Epithelial cell of esophagus (primary cell): ENCODE data around the gene NLRP1.

ENCODE experiments used
- DNase-seq: peaks from one replicate; pipeline ENCODE4 v3.0.0; 2010; ENCODE audit warnings: low read depth
- H3K4me3 ChIP-seq: 2 replicates; pipeline ENCODE4 v1.5.1; 2011; ENCODE audit warnings: mild to moderate bottlenecking, low read length, control low read depth
- TF ChIP-seq, protein P1 (sequence below): IDR thresholded peaks from 2 replicates; pipeline ENCODE4 v1.5.1; 2011; ENCODE audit warnings: low read depth, mild to moderate bottlenecking, low read length, control low read depth, inconsistent platforms; ENCODE audit not compliant: insufficient read depth; ENCODE audit errors: missing control alignments

The NLRP1 gene

DNA sequence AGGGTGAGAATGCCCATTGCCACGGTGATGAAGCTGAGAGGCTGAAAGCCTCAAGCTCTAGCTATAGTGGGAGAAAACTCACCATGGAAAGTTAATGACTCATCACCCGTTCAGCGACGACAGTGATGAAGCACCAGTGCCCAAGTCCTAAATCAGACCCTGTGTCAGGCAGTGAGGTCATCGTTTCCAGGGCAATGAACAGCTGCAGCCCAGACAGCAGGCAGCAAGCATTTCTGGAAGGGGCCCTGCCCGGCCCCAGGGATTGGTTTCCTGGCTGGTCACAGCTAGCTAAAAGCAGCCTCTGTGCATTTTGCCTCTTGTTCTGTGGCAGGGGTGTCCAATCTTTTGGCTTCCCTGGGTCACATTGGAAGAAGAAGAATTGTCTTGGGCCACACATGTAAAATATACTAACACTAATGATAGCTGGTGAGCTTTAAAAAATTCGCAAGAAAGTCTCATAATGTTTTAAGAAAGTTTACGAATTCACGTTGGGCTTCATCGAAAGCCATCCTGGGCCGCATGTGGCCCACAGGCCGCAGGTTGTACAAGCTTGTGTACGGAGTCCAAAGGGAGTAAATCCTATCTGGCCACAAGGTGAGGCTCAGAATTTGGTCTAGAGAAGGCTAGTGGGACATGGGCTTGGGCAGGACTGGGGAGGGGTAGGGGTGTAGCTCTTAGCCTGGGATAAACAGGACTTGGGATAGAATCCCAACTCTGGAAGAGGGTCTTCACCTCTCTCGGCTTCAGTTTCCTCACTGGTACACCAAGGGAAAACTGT, 57.3 kb downstream of the NLRP1 start:
- TF ChIP-seq, protein P1, sequence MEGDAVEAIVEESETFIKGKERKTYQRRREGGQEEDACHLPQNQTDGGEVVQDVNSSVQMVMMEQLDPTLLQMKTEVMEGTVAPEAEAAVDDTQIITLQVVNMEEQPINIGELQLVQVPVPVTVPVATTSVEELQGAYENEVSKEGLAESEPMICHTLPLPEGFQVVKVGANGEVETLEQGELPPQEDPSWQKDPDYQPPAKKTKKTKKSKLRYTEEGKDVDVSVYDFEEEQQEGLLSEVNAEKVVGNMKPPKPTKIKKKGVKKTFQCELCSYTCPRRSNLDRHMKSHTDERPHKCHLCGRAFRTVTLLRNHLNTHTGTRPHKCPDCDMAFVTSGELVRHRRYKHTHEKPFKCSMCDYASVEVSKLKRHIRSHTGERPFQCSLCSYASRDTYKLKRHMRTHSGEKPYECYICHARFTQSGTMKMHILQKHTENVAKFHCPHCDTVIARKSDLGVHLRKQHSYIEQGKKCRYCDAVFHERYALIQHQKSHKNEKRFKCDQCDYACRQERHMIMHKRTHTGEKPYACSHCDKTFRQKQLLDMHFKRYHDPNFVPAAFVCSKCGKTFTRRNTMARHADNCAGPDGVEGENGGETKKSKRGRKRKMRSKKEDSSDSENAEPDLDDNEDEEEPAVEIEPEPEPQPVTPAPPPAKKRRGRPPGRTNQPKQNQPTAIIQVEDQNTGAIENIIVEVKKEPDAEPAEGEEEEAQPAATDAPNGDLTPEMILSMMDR = no peak
- H3K4me3 ChIP-seq = no peak overlapping the region

DNA sequence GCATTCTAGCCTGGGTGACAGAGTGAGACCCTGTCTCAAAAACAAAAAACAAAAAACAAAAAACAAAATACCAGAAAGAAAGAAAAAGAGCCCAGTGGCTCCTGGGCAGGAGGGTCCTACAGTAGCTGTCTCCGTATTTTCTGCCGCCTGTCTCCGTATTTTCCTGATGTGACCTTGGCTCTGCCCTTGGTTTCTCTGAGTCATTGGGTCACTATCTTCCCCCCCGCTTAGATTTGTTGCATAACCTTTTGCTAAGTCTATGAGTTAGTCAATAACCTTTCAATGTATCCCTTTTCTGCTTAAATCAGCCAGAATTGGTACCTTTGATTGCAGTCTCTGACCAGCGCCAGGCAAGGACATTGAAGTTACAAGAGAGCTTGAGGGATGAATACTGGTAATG, 61.1 kb downstream of the NLRP1 start:
- TF ChIP-seq, protein P1 = no peak
- no peak for DNase-seq
- no peak overlapping the region for H3K4me3 ChIP-seq

More for the DNA sequence above, 57.3 kb downstream of the NLRP1 start:
- DNase-seq = peak; percentile 93

DNA sequence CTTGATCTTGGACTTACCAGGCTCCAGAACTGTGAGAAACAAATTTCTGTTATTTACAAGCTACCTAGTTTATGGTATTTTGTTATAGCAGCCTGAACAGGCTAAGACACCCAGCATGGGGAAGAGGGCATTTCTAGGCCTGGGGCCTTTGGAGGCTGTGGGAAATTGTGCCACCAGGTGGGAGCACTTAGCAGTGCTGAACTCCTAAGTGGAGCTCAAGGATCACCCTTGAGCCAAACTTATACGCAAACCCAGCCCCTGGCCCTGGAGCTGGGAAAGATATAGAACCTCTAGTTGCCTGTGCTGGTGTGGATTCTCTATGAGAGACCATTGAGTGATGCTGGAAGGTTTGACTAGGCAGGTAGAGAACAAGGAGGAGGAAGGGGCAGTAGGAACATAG, 61.8 kb downstream of the NLRP1 start:
- H3K4me3 ChIP-seq = no peak overlapping the region
- TF ChIP-seq, protein P1 = no peak
- DNase-seq = no peak

DNA sequence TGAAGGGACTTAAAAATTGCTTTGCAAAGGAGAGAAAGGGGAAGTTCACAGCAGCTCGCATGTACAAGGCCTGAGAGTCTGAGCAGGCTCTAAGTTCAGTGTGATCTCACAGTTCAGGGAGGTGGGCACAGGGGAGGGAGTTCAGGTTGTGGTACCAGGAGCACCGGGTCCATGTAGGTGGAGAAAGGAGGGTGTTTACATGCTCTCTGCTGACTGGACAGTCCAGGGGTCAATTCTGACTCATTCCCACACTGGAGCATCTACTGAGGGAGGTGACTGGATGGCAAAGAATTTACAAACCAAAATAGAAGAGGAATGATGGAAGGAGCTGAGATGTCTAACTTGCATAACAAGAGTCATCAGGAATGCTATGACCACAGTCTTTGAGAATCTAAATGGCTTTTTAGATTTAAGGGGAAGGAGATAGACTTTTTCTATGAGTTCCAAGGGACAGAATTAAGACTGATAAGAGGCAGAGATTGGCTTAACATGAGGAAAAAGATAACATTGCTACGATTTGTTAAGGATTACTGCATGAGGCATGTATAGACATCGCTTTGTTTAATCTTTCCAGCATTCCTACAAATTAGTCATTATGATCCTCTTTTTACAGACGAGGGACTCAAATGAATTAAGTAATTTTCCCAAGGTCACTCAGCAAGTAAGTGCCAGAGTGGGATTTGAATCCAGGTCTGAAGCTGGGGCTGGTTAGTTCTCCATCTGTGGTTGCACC, 68.1 kb downstream of the NLRP1 start:
- TF ChIP-seq, protein P1 = no peak
- DNase-seq = peak; percentile 87
- H3K4me3 ChIP-seq = no peak overlapping the region

DNA sequence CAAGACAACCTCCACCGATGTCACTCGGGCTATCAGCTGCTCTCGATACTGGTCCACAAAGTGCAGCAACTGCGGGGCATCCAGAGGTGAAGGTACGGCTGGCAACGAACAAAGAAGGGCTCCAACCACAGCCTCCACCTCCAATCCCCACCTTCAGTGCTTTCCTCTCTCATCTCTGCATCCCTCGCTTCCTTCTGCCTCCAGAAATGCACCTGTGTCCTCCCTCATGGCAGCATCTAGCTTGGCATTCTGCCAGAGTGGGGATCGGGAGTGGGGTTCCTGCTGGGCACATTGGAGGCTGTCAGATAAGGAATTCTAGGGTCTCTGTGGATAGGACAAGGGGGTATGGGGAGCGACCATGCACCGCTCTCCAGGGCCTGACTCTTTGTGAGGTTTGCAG, 69.3 kb downstream of the NLRP1 start:
- TF ChIP-seq, protein P1 = no peak
- no peak for DNase-seq
- no peak overlapping the region for H3K4me3 ChIP-seq

DNA sequence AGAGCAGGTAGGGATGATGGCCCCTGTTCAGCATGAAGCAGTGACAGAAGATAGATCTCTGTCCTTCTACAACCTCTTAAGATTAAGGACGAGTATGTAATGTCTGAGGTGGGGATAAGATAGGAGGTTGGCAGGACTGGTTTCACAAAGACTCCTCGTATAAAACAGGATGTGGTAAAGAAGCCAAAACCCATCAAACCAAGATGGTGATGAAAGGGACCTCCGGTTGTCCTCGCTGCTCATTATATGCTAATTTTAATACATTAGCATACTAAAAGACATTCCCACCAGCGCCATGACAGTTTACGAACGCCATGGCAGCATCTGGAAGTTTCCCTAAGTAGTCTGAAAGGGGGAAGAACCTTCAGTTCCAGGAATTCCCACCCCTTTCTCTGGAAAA, 70.7 kb downstream of the NLRP1 start:
- no peak for DNase-seq
- no peak overlapping the region for H3K4me3 ChIP-seq
- TF ChIP-seq, protein P1 = no peak
